NCI-H774 (cell line): ENCODE data around the gene ACSF2.
"Not testable (repeated sequence)": the region's sequence is repeated elsewhere in the genome, so short reads cannot be mapped to it uniquely, and the experiment has no call there.

ENCODE experiments used
- DNase-seq: peaks from one replicate; lab custom pipeline; 2025; lab: John Stamatoyannopoulos, UW

Gene ACSF2, protein sequence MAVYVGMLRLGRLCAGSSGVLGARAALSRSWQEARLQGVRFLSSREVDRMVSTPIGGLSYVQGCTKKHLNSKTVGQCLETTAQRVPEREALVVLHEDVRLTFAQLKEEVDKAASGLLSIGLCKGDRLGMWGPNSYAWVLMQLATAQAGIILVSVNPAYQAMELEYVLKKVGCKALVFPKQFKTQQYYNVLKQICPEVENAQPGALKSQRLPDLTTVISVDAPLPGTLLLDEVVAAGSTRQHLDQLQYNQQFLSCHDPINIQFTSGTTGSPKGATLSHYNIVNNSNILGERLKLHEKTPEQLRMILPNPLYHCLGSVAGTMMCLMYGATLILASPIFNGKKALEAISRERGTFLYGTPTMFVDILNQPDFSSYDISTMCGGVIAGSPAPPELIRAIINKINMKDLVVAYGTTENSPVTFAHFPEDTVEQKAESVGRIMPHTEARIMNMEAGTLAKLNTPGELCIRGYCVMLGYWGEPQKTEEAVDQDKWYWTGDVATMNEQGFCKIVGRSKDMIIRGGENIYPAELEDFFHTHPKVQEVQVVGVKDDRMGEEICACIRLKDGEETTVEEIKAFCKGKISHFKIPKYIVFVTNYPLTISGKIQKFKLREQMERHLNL

DNA sequence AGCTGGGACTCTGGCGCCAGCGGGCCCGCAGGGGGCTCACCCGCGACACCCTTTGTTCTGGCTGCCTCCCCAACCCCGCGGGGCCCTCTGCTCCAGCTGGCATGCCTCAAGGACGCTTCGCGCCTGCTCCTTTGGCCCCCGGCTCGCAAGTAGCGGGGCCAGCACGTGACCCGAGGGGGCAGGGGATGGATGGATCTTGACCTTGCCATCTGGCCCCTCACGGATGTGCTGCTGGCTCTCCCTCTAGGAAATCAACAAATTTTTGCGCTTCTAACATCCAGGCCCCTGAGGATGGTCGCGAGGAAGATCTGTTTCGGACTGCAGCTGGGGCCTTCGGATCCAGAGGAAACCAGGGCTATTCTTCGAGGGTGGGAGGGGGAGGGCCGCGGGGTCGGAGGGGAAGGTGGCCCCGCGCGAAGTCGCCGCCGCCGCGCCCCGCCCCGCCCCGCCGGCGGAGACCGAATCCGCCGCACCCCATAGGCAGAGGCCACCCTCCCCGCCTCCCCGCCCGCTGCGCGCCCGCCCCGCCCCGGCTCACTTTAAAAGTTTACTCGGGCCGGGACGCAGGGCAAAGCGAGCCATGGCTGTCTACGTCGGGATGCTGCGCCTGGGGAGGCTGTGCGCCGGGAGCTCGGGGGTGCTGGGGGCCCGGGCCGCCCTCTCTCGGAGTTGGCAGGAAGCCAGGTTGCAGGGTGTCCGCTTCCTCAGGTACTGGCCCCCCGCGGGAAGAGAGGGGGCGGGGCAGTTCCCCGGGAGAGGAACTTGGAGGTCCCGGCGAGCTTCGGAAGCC is at the start of gene ACSF2:
ACSF2 (plus strand) TSS at position 537 of the 790 bp plus-strand sequence; CDS start at position 581, 44 bp downstream.
- DNase-seq, result peak; percentile 28

DNA sequence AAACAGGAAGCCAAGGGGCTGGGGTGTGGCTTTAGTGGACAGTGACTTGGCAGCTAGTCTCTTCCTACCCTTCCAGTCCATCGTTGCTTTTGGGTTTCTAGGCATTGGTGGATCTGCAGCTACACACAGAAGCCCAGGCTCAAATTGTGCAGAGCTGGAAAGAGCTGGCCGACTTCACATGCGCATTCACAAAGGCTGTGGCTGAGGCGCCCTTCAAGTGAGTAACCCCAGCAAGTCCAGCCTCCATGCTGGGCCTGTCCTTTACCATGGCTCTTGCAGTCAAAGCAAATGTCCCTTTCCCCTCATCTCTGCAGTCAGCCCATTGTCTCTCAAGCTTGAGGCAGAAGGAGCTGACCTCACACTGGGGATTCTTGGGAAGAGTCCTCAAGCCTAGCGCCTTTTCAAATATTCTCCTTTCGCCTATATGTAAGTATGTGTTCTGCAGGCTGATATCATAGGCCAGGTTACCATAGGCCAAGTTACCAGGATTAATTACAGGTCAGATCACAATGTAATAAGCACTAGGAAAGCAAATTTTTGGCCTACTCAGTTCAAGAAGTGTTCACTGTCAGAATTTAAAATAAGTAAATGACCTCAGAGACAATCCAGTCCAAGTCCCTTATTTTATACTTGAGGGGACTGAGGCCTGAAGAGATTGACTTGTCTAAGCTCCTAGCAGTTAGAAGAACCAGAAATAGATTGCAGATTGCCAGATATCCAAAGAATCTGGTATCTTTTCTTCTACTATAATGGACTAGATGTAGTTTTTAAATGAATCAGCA is 46.5 kb upstream of the ACSF2 start:
- no peak for DNase-seq

DNA sequence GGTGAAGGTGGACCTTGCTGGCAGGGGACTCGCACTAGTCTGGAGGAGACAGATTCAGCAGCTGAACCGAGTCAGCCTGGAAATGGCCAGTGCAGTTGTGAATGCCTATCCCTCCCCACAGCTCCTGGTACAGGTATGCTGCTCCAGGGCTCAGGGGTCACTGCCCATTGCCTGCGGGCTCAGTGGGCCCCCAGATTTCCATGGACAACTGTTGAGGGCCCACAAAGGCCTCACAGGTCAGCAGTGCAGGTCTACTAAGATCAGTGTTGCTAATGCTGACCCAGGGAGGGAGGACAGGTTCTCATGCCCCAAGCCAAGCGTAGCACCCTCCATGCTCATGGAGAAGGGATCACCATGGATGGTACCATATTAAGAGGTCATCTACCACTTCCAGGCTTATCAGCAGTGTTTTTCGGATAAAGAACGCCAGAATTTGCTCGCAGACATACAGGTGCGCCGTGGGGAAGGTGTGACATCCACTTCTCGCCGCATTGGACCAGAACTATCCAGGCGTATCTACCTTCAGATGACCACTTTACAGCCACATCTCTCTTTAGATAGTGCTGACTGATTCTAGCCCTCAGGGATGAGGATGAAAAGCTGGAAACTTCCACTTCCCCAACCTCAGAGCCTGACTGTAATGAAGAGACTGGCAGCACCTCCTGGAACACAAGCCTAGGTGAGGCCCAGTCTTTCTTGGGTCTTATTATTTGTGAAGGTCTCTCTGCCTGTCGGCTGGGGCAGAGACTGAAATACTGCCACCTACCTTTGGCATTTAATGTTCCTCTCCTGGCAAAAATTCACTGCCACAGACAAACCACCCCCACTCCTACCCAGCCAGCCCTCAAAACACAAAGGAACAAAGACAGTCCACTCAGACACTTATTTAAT is 45.4 kb upstream of the ACSF2 start:
- DNase-seq, result no peak

- DNase-seq, result no peak
These were observed 44.7 kb upstream of the ACSF2 start for GRCh38 chr17:50381260-50381815.

GRCh38 chr17:50381920-50382319 is 44.1 kb upstream of the ACSF2 start:
- DNase-seq, result no peak

DNA sequence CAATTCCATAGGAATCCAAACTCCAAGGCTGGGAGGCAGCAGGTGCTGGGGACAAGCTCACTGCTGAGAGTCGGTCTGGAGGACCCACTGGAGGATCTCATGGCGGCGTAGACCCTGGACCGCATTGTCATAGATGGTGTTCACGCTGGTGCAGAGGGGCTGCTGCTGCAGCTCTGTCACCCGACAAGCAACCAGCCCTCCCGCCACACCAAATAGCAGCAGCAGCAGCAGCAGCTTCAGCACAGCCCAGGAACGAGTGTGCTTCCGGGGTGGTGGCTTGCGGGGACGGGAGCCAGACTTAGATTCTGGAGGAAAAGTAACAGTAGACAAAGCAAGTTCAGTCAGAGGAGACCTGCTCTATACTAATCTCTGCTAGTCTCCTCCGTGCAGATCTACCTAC is 43.1 kb upstream of the ACSF2 start:
- DNase-seq, result no peak

GRCh38 chr17:50386510-50386909 is 39.5 kb upstream of the ACSF2 start:
- DNase-seq, result no peak

- no peak for DNase-seq
These were observed 37.3 kb upstream of the ACSF2 start for GRCh38 chr17:50388728-50389127.

DNA sequence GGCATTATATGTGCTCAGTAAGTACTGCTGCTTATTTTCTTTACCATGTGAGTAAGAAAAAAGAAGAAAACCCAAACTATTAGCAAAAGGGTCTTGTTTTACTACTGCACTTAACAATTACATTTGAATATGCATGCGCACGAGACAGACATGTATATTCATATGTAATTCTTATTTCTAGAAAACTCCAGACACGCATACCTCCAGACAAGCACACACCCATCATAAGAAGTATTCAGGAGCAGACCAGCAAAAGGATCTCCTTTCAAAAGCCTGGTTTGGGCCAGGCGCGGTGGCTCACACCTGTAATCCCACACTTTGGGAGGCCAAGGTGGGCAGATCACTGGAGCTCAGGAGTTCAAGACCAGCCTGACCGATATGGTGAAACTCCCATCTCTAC is 36.5 kb upstream of the ACSF2 start:
- DNase-seq, result no peak

DNA sequence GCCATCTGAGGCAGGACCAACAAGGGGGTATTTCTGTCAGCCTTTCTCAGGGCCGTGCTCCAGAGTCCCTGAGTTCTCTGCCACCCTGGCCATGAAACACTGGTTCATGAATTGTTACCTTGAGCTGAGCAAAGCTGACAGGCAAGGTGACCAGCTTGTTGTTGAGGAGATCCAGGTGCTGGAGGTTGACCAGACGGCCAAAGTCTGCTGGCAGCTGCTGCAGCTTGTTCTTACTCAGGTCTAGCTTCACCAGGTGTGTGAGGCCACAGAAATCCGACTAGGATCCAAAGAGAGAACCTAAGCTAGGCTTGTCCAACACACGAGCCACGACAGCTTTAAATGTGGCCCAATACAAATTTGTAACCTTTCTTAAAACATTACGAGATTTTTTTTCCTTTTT is 33.4 kb upstream of the ACSF2 start:
- no peak for DNase-seq

GRCh38 chr17:50393700-50394099 is 32.3 kb upstream of the ACSF2 start:
- no peak for DNase-seq

DNA sequence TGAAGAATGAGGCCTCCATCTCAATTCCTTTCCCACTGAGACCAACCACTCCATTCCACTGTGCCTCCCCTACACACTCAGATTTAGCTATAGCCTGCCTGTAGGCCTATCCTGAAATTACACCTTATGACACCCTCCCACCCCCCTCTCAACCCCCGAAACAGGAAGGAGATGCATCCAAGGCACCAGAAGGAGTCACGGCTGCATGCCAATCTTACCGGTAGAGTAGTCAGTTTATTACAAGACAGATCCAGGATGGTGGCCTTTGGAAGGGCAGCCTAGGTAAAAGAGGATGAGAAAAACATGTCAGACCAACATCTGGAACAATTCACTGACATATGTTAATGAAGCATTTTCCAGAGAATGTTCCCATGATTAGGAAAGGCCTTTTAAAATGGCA is 31.3 kb upstream of the ACSF2 start:
- DNase-seq, result no peak

DNA sequence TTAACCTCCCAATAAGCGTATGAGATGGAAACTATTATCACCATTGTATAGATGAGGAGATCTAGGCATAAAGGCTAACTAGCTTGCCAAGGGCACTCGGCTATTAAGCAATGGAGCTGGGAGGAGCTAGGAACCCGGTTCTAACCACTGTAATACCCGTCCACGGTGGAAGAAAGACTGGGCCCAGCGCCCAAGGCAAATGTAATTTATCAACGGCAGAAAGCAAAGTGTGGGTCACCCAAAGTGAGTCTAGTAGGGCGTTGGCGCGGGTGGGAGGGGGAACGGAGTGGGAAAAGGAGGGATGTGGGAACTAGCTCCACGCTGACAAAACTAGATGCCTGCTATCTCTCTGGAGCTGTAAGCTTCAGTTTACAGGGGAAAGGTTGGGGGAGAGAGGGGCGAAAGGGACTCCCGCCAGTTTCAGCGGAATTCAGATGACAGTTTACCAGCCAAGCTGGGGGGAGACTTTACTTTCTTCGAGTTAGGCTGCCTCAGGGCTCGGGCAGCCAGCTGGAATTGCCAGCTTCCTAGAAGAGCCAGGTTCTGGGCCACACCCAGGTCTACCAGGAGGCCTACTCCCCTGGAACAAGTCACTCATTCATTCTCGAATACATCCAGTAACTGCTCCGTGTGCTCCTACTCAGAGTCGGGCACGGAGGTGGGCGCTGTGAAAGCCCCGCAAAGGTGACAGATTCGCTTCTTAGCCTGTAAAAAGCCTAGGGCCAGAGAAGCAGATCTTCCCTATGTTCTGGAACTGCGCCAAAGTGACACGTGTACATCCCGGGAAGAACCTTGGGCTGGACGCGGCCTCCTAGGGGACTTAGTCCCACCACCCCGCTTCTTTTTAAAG is 29.5 kb upstream of the ACSF2 start:
- peak; percentile 17 for DNase-seq

GRCh38 chr17:50397111-50397918 is 28.7 kb upstream of the ACSF2 start, which contains the start of gene LRRC59:
LRRC59 (minus strand) TSS chr17:50397523; CDS start chr17:50397317, 206 bp downstream.
- peak; percentile 88 for DNase-seq

DNA sequence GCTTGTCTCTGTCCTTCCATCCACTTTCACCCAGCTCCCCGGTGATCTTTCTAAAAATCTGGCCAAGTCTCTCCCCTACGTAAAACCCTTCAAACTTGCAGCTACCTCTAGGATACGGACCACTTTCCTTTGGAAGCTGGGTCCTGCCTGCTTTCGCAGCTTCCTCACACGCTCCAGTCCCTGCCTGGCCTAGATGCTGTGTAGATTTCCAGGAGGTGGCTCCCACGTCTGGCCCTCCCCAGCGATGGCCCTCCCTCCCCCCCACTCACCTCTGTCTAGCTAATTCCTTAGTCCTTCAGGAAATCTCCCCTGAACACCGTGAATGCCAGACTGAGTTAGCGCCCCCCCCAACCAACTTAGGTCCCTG is 28.1 kb upstream of the ACSF2 start:
- DNase-seq, result no peak

- not testable (repeated sequence) for DNase-seq
These were observed 27.3 kb upstream of the ACSF2 start for GRCh38 chr17:50398672-50399071.

DNA sequence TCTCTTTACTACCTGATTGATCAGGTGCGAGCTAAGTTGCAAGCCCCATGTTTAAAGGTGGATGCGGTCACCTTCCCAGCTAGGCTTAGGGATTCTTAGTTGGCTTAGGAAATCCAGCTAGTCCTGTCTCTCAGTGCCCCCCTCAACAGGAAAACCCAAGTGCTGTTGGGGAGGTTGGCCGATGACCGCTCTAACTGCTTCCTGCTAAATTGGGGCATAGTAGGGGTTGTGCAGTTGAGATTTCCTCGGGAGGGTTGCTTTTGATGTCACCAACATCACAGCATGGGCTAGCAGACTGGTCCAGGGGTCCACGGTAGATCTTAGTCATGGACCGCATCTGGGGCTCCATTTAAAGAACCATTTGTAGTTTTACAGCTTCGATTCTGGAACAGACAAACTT is 26.4 kb upstream of the ACSF2 start:
- not testable (repeated sequence) for DNase-seq

- DNase-seq, result not testable (repeated sequence)
These were observed 20.7 kb upstream of the ACSF2 start for GRCh38 chr17:50405351-50405750.

GRCh38 chr17:50406578-50406977 is 19.4 kb upstream of the ACSF2 start:
- DNase-seq, result no peak
